ENCODE results near the gene MRPL49. TPM values are rescaled to one million over a fixed set of nuclear protein-coding genes. Genes with fewer than 3 reads are reported as not detected.
A peak's percentile ranks its signal among the peaks of the same experiment; 100 is the strongest.
"Not testable (repeated sequence)": the region's sequence is repeated elsewhere in the genome, so short reads cannot be mapped to it uniquely, and the experiment has no call there.

MRPL49 gene
- polyA plus RNA-seq, 10 donors = 17.5 to 26.5 (median 23.4) TPM

DNA sequence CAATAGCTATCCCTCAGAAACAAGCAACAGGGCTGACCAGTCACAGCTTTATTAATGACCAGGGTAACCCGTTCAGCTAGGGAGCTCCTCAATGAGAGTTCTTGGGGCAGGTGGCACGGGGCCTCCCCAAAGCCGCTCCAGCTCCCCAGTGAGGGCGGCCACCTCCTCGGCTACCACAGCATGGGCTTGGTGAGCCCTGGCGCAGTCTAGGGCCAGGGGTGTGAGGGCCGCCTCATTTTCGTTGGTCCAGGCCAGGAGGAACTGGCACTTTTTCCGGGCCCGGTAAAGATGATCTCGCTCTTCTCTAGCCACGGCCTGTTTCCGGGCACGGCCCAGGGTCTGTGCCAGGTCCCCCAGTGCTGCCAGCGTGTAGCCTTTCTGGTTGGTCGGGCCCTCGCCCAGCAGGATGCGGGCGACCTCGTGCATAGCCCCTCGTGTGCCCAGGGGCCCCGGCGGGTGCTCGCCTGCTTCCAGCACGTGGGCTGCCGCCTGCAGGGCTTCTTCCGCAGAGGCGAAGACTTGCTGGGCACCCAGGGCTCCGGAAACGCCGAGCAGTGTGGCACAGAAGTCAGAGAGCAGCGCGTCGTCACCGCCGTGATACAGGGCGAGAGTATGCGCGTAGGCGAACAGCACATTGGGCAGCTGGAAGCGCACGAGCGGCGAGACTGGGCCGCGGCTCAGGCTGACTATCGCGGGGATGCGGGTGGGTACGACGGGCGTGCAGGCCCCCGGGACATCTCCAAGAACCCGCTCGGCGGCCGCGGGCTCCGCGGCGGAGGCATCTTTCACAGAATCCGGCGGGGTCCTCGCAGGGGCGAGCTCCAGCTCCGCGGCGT is 5.5 kb upstream of the MRPL49 start:
- DNase-seq = no peak

DNA sequence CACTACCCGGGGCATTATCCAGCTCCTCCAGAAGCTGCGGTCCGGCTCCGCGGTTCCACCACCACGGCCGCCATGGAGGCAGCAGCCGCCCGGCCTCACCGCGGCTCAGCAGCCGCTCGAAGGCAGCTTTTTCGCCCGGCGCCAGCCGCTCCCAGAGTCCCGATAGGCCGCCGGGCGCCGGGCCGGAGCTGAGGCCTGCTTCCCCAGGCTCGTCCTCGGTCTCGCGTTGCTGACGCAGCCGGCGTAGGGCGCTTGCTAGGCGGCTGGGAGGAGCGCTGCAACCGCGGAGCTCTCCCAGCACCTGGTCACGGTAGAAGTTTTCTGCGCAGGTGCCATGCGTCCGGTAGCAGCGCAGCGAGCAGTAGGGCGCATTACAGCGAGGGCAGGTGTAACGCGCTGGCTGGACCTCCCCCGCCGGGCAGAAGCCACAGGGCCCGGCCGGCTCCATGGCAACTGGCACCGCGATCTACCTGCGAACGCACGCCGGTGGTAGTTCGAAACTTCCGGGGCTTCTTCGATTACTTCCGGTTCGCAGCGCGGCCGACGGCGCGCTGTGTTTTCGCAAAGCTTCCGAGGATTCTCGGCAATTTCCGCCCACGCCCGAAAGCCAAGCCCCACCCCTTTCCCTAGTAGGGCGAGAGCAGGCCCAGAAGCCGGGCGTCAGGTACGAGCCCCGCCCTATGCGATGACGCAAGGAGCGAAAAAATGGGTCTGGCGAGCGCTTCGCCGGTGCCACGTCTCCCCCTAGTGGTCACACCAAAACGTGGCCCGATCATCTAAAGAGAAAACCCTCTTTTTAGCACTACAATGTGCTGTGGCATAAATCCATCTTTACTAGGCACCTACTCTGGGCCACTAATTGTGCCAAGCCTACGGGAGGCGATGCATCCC is 4.7 kb upstream of the MRPL49 start, which contains the start of gene ZNHIT2:
Gene ZNHIT2 (minus strand): TSS at position 496 of the 891 bp plus-strand sequence. CDS start 48 bp downstream, at position 448.
- DNase-seq = peak; percentile 99 to 100 (median 99)

DNA sequence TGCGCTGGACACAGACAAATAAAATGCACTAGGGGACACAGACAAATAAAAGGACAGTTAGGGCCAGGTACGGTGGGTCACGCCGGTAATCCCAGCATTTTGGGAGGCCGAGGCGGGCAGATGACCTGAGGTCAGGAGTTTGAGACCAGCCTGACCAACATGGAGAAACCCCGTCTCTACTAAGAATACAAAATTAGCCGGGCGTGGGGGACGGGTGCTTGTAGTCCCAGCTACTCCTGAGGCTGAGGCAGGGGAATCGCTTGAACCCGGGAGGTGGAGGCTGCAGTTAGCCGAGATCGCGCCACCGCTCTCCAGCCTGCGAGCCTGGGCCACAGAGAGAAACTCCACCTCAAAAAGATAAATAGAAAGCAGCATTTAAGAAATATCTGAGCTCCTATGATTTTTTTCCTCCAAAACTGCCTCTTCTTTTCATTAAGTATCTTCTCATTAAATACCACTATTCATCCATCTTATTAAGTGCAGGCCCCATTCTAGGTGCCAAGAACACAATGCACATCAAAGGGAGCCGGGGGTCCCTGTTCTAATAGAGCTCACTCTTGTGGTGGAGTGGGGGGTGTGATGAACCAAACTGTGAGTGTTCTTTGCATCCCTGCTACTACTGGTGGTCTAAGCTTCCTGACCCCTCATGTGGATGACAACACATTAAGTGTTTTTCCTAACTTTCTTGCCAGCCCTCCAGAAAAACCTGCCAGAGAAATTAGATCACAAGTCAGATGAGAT is 3.9 kb upstream of the MRPL49 start:
- DNase-seq = no peak

DNA sequence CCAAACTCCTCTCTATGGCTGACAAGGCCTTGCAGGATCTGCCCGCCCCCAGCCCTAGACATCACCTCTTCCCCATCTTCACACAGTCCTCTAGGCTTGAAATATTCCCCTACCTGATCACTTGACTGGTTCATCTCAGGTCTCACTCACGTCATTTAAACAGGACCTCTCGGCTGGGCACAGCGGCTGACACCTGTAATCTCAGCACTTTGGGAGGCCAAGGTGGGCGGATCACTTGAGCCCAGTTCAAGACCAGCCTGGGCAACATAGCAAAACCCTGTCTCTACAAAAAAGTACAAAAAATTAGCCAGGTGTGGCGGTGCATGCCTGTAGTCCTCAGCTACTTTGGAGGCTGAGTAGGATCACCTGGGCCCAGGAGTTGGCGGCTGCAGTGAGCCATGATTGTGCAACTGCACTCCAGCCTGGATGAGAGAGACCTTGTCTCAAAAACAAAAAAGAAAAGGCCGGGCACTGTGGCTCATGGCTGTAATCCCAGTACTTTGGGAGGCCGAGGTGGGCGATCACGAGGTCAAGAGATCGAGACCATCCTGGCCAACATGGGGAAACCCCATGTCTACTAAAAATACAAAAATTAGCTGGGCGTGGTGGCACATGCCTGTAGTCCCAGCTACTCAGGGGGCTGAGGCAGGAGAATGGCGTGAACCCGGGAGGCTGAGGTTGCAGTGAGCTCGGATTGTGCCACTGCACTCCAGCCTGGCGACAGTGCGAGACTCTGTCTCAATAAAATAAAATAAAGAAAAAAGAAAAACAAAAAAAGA is 3.0 kb upstream of the MRPL49 start:
- DNase-seq = not testable (repeated sequence)

DNA sequence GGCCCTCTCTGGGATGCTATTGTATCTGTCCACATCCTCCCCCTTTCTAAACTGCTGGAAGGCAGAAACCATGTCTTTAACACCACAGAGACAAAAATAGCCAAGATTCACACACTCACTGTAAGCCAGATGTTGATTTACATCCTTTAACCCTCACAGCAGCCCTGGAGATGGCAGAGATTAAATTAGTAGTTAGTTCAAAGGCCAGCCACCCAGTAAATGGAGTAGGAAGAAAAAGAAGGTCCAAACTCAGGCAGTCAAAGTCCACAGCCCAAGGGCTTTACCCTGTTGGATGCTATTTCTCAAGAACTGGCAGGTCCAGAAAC is 2.5 kb upstream of the MRPL49 start:
- no peak for DNase-seq

DNA sequence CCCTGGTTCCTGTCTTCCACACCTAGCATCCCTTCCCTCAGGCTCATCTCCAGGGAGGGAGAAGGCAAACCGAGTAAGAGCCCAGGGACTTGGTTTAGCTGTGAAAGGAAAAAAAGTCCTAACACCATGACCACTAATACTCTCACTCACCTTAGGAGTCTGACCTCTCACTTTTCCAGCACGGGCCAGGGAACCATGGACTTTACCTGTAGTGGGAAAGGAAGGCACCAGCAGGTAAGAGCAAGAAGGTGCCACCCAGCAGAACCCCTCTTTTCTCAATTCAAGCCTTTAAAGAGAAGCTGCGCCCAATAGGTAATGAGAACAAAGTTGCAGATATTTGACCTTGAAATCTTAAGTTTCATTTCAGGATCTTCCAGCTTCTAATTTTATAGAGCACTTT is 1.3 kb upstream of the MRPL49 start:
- DNase-seq = no peak

DNA sequence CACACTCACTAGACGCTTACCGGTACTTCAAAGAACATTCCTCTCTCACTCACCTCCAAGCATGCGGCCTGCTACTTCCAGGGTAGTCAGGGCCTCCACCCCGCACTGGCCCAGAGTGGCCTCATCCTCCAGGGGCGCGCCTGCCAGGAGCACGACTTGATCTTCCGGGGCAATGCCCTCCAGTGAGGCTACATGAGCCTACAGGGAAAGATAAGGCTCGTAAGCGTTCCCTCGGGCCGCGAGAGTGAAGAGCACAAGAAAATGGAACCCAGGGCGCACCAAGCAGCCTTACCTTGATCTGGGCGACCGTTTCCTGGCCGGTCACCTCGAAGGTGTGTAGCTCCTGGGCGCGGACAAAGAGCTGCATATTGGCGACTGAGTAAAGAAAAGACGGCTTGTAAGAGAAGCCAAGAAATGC is 665 bp upstream of the MRPL49 start:
- no peak for DNase-seq

DNA sequence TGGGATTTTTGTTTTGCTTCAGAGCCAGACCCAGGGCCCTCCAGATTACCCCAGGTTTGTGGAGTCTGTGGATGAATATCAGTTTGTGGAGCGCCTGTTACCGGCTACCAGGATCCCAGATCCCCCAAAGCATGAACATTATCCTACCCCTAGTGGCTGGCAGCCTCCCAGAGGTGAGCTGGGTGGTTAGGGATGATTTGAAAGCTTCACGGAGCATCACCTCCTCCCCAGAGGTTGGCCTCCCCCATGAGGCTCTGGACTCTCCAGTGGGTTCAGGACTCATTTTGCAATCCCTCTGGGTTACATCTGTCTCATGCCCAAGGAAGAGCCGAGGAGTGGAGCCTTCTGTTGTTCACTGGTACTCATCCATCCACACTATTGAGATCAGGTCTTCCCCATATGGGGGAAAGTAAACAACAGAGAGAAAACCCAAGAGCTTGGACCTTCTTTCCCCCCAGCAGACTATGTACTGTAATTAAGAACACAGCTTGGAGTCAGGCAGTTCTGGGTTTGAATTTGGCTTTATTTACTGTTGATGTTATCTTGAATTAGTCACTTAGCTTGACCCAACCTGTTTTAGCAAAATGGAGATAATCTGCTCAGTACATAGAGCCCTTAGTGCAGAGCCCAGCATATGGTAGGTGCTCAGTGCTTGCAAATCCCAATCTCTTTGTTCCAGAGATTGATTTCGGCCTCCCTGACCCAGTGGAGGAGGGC is 2.5 kb downstream of the MRPL49 start:
- DNase-seq = no peak

DNA sequence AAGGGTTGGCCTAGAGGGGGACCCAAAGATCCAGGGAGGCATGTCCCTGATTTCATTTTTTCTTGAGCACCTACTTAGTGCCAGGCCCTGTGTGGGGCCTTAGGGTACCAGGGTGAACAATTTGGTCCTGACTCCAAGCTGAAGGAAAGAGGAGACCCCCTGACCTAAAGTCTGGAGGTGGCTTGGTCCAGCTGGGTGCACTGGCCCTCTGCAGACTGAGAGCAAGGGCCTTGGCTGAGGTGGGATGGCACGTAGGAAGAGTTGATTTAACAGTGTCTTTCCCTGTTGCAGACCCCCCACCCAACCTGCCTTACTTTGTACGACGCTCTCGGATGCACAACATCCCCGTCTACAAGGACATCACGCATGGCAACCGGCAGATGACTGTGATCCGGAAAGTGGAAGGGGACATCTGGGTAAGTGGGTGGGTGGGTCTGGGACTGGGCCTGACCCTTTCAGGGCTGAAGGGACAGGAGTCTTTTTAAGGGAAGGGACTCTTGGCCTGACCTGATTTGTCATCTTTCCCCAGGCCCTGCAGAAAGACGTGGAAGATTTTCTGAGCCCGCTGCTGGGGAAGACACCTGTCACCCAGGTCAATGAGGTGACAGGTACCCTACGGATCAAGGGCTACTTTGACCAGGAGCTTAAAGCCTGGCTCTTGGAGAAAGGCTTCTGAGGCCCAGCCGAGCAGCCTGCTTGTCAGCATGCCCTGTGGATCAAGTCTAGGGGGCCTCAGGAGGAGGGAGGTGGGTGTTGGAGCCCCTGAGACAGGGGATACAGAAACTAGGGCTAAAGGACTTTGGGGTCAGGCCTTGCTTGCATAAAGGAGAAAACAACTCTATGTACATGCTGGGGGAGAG is 3.3 kb downstream of the MRPL49 start:
- DNase-seq = no peak

DNA sequence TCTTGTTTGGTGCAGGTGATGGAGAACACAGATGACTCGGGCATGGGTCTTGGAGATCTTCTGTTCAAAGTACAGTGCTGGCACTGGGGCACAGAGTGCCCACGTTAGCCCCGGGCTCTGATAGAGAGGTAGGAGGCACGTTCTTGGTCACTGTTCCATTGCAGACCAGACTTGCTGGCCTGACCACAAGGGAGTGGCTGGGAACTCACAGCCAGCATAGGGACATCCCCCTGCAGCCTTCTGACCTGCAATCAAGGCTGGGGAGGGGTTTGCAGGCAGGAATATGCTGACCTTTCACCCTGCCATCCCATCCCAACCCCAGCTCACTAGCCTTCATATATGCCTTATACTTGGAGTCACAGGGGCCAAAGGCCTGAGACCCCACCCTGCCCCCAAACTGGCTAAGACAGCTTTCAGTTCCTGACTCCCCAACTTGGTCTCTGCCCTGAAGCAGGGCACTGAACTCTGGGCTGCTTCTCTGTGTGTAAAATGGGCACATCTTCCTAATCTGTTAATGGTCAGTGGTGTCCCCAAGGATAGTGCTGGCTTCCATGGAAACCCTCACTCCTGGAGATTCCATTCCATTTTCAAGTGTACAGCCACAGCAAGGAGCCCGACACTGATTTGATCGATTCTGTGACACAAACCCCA is 4.6 kb downstream of the MRPL49 start:
- no peak for DNase-seq

DNA sequence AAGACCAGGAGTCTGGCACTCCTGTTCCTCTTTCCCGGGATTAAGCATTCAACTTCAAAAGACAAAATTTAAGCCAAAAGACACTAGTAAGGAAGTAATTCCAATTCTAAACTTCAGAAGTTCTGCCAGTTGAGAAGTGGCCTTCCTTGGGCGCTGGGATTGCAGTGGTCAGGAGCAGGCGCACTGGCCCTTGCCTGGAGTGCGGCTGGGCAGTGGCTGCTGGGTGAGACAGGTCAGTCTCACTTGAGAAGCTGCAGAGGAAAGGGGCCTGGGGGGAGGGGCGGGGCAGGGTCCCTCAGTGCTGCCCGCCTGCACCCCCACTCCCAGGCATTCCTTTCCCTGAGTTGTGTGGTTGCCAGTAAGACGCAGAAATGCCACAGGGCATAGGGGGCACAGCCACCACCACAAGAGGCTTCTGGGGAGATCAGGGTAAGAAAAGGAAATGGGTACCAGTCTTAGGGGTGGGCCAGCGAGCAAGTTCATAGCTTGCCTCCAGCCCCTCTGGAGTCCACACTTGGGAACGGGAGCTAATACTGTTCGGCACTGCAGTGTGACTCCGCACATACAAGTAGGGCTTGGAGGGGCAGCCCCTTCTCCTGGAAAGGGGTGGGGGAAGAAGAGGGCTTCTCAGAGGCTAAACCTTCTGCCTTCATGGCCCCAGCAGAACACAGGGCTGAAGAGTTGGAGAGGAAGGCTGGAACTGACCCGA is 5.5 kb downstream of the MRPL49 start:
- DNase-seq = no peak

DNA sequence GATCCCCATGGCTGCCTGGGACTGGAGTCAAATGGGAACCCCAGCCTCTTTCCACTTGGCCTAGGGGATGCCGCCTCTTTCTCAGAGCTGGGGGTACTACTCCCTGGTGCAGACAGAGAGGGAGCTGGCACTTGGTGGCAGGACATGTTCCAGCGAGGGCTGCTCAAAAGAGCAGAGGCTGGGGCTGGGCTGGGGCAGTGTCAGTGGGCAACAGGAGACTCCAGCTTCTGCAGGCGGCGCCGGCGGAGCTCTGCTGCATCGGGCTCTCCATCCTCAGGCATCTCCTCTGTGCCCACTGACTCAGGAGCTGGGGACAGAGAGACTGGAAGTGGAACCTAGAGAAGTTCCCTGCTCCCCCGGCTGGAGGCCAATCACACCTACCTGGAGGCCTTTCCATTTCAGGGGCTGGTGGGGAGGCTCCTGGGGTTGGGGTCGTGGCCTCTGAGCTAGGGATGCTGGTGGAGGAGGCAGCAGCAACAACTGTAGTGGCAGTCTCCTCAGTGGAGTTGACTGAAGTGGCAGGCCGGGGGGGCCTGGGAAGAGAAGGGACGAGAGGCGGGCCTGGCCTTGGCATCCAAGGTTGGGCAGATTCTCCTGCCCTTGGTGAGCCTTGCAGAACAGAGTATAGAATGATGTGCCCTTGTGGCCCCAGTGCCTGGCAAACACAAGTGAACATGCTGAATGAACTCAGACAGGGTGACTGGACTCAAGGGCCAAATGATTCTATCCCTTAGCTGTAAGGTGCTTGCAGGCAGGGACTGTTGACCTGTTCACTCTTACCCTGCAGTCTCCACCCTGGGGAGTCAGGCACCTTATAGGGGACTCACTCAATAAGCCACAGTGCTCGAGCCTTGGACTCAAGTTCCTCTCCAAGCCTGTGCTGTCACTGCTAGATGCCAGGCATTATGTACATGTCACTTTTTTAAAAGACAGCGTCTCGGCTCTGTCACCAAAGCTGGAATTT is 6.3 kb downstream of the MRPL49 start:
- no peak for DNase-seq

DNA sequence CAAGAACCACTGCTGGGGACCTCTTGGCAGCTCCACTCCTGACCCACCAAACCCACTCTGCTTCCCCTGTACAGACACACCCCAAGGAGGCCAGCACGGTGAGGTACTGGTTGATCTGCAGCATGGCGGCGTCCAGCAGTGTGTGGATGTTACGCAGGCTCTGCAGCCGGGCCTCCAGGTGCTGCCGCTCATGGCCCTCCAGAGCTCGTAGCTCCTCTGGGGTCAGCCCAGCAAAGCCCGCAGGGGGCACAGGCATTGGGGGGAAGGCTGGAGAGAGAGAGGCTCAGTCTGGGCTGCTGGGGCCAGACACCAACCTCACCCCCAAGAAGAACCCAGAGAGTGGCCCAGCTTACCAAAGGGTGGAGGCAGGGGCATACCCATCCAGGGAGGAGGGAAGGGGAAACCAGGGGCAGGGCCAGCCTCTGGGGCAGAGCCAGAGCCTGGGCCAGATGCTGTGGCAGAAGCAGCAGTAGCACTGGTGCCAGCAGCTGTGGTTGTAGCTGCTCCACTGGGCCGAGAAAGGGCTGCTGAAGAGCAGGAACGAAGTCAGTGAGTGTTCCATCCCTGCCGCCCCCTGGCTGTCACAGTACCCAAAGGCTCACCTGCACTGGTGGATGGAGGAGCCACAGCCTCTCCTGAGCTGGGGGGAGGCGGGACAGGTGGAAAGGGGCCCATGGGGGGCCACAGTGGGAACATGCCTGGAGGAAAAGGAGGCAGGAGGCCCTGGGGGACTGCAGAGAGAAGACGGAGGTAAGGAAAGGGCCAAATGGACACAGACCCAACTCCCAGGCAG is 7.7 kb downstream of the MRPL49 start:
- no peak for DNase-seq

DNA sequence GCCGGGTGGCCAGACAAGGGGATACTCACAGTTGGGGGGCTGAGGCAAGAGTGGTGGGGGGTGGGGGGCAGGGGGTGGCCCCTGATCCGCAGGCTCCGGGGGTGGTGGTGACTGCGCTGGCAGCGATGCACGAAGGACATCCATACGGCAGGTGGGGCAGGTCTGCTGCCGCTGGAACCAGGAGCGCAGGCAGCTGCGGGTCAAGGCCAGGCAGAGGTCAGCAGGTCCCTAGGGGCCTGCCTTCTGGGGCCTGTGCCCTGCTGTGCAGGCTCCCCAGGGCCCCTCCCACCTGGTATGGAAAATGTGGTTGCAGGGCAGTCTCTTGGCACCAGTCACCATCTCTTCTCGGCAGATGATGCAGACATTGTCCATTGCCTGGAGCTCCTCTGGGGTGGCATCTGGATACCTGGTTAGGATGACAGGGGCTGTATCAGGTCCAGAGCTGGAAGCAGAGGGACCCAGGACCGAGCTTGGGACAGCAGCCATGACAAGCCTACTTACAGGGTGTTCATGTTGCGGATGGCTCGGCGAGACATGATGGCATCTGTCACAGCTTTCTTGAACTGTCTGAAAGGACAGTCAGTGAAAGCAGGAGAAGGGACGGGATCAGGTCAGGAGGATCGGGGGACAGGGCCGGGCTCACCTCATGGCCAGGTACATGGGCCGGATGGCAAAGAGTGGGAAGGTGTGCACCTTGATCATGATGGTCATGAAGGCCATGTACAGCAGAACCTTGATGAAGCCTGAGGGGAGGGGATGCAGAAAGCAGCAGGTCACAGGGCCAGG is 8.7 kb downstream of the MRPL49 start:
- DNase-seq = no peak

DNA sequence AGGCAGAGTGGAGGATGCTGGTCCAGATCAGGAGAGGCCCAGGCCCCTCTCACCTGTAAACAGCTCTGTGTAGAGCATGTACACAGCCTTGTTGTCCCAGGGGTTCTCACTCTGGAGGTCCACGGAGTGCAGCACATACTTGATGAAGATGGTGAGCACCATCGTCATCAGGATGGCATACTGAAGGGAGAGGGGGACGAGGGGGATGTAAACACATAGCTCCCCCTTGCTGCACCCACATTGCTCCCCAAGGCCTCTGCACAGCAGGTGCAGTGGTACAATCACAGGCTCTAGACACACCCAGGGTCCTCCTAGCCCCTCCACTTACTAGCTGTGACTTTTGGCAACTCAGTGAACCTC is 9.3 kb downstream of the MRPL49 start:
- no peak for DNase-seq

DNA sequence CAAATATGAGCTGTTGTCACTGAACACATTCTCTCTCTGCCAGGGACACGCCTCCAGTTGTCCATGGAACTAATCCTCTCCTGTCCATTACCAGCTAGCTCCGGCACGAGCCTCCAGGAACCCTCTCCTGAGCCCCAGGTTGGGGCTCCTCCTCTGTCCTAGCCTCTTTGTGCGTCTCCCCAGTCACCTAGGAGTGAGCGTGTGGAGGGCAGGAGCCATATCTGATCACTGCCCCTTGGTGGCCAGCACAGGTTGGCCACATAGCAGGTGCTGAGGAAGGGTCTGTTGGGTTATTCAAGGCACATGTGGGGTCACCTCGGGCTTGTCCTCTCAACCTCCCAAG is 9.7 kb downstream of the MRPL49 start:
- DNase-seq = no peak
